SK-N-SH (cell line): ENCODE data around the gene COIL. TPM values are rescaled to one million over a fixed set of nuclear protein-coding genes. Genes with fewer than 3 reads are reported as not detected.

Source experiments
- CTCF ChIA-PET: fragments of 300-600, 350-600 bp; formaldehyde crosslinking; extraction: SDS; loops from one replicate; lab custom pipeline; 2021; lab: Yijun Ruan, JAX
- POLR2A ChIA-PET: fragments of 350-600 bp; sonication (Branson Sonifier 250); formaldehyde crosslinking; extraction: SDS; loops from one replicate; lab custom pipeline; 2020; ENCODE audit warnings: antibody characterized with exemption, inconsistent platforms; lab: Yijun Ruan, JAX
- DNase-seq: peaks from one replicate; pipeline ENCODE4 v3.0.0; 2012
- H2AFZ ChIP-seq: fragments of 200-600 bp; sonication (generic); 2 replicates; pipeline ENCODE4 v1.8.1; 2016; ENCODE audit warnings: antibody characterized with exemption, mild to moderate bottlenecking, low read depth
- H3F3A ChIP-seq: fragments of 200-600 bp; sonication (generic); replicated peaks from 2 replicates; pipeline ENCODE3; 2016; ENCODE audit warnings: antibody characterized with exemption, mild to moderate bottlenecking; ENCODE audit not compliant: insufficient read depth
- H3K27ac ChIP-seq, 2 experiments: fragments of 200-500 bp in 1 of 2; fragments of 200-600 bp in 1 of 2; sonication (Bioruptor generic) in 1 of 2; sonication (generic), shearing (Covaris generic) in 1 of 2; 2 replicates each; pipeline versions ENCODE4 v1.5.1 to v1.6.1; 2014 to 2016; ENCODE audit warnings: low read depth in 2 of 2, inconsistent platforms in 1 of 2, low read length in 1 of 2, mild to moderate bottlenecking in 1 of 2, mixed read lengths in 1 of 2
- H3K27me3 ChIP-seq: fragments of 200-600 bp; sonication (generic), shearing (Covaris generic); 2 replicates; pipeline ENCODE4 v1.6.1; 2016; ENCODE audit warnings: mixed run types; ENCODE audit not compliant: insufficient read depth
- H3K36me3 ChIP-seq, 2 experiments: fragments of 200-500 bp in 1 of 2; fragments of 200-600 bp in 1 of 2; sonication (Bioruptor generic) in 1 of 2; sonication (generic) in 1 of 2; replicated peaks in 1 of 2; 2 replicates each; pipeline versions ENCODE3 to v1.5.1; 2014 to 2016; ENCODE audit warnings: low read length in 1 of 2, mild to moderate bottlenecking in 1 of 2; ENCODE audit not compliant: insufficient read depth in 2 of 2, control insufficient read depth in 1 of 2
- H3K4me1 ChIP-seq, 2 experiments: fragments of 200-500 bp in 1 of 2; fragments of 200-600 bp in 1 of 2; sonication (Bioruptor generic) in 1 of 2; sonication (generic), shearing (Covaris generic) in 1 of 2; 2 replicates each; pipeline versions ENCODE4 v1.5.1 to v1.6.1; 2014 to 2016; ENCODE audit warnings: low read depth in 1 of 2, low read length in 1 of 2, mixed run types in 1 of 2; ENCODE audit not compliant: insufficient read depth in 2 of 2, control insufficient read depth in 1 of 2
- H3K4me2 ChIP-seq: fragments of 200-600 bp; sonication (generic), shearing (Covaris generic); 2 replicates; pipeline ENCODE4 v1.6.1; 2017; ENCODE audit warnings: mixed run types
- H3K4me3 ChIP-seq, 2 experiments: fragments of 200-500 bp in 1 of 2; fragments of 200-600 bp in 1 of 2; sonication (Bioruptor generic) in 1 of 2; sonication (generic), shearing (Covaris generic) in 1 of 2; 2 replicates each; pipeline versions ENCODE4 v1.5.1 to v1.8.1; 2014 to 2016; ENCODE audit warnings: low read depth in 2 of 2, inconsistent platforms in 1 of 2, low read length in 1 of 2, mild to moderate bottlenecking in 1 of 2, mixed read lengths in 1 of 2, moderate library complexity in 1 of 2
- H3K79me2 ChIP-seq: fragments of 200-600 bp; sonication (generic); 2 replicates; pipeline ENCODE4 v1.8.1; 2017; ENCODE audit warnings: mild to moderate bottlenecking; ENCODE audit not compliant: insufficient read depth
- H3K9ac ChIP-seq: fragments of 200-600 bp; sonication (generic); 2 replicates; pipeline ENCODE4 v1.6.1; 2017; ENCODE audit warnings: mixed run types
- H3K9me2 ChIP-seq: fragments of 200-600 bp; sonication (generic); 2 replicates; pipeline ENCODE4 v1.6.1; 2017; ENCODE audit warnings: mixed run types
- H3K9me3 ChIP-seq: fragments of 200-600 bp; sonication (generic); 2 replicates; pipeline ENCODE4 v1.6.1; 2017; ENCODE audit warnings: mixed run types, mild to moderate bottlenecking, moderate library complexity
- H4K20me1 ChIP-seq: fragments of 200-600 bp; sonication (generic); 2 replicates; pipeline ENCODE4 v1.6.1; 2017; ENCODE audit warnings: mild to moderate bottlenecking, mixed run types; ENCODE audit not compliant: insufficient read depth
- CTCF ChIP-seq: fragments of 200-600 bp; sonication (generic); IDR thresholded peaks from 2 replicates; pipeline ENCODE4 v1.6.1; 2017; ENCODE audit warnings: antibody characterized with exemption, mild to moderate bottlenecking, moderate library complexity
- FOXJ3 ChIP-seq: sonication (generic); formaldehyde crosslinking; IDR thresholded peaks from 2 replicates; pipeline ENCODE4 v1.5.1; 2020; ENCODE audit warnings: mild to moderate bottlenecking, missing genetic modification reagents
- FOXM1 ChIP-seq: IDR thresholded peaks from 2 replicates; pipeline ENCODE4 v1.4.0; 2012; ENCODE audit warnings: low read depth, mild to moderate bottlenecking
- GATA2 ChIP-seq: sonication (generic); formaldehyde crosslinking; IDR thresholded peaks from 2 replicates; pipeline ENCODE4 v1.5.0; 2020; ENCODE audit warnings: mild to moderate bottlenecking, missing genetic modification reagents
- IRF3 ChIP-seq: fragments of 150-350 bp; IDR thresholded peaks from 2 replicates; pipeline ENCODE4 v1.6.1; 2016; ENCODE audit warnings: mild to moderate bottlenecking, low read depth, low read length
- JUND ChIP-seq: IDR thresholded peaks from 2 replicates; pipeline ENCODE4 v1.4.0; 2012
- NRF1 ChIP-seq: IDR thresholded peaks from 2 replicates; pipeline ENCODE4 v1.6.1; 2012; ENCODE audit warnings: low read depth, mild to moderate bottlenecking, low read length
- POLR2AphosphoS5 ChIP-seq: IDR thresholded peaks from 2 replicates; pipeline ENCODE4 v1.6.1; 2012; ENCODE audit warnings: low read depth, low read length
- REST ChIP-seq: IDR thresholded peaks from 2 replicates; pipeline ENCODE4 v1.6.1; 2012; ENCODE audit warnings: mild to moderate bottlenecking, low read depth, low read length, moderate library complexity
- RXRA ChIP-seq: IDR thresholded peaks from 2 replicates; pipeline ENCODE4 v1.4.0; 2012; ENCODE audit warnings: low read depth, mild to moderate bottlenecking, borderline replicate concordance
- SIN3A ChIP-seq: IDR thresholded peaks from 2 replicates; pipeline ENCODE4 v1.6.1; 2012; ENCODE audit warnings: low read depth, mild to moderate bottlenecking, low read length, moderate library complexity, borderline replicate concordance
- SMC3 ChIP-seq: IDR thresholded peaks from 2 replicates; pipeline ENCODE4 v1.6.1; 2012; ENCODE audit warnings: low read depth, low read length, improper control_type of control experiment
- TAF1 ChIP-seq: IDR thresholded peaks from 2 replicates; pipeline ENCODE4 v1.6.1; 2012; ENCODE audit warnings: low read depth, mild to moderate bottlenecking, low read length, moderate library complexity, borderline replicate concordance
- TCF12 ChIP-seq: IDR thresholded peaks from 2 replicates; pipeline ENCODE4 v1.4.0; 2012
- YY1 ChIP-seq: IDR thresholded peaks from 2 replicates; pipeline ENCODE4 v1.4.0; 2012; ENCODE audit warnings: low read depth, mild to moderate bottlenecking
- WGBS: methylation state at CpG from one replicate; pipeline ENCODE4 v1.1.6; 2017; ENCODE audit warnings: low lambda C conversion rate; 5-methylcytosine and 5-hydroxymethylcytosine counted together
- polyA plus RNA-seq, 3 experiments: library from polyadenylated mRNA; depleted of rRNA; stranded (reverse); fragments of >200 nt; gene quantifications; 2 replicates each; pipeline ENCODE4 v1.2.3, GENCODE V29; 2012
- TF ChIP-seq, protein P1 (sequence below): IDR thresholded peaks from 2 replicates; pipeline ENCODE4 v1.4.0; 2012; ENCODE audit warnings: low read depth, borderline replicate concordance
- TF ChIP-seq, protein P2 (sequence below): IDR thresholded peaks from 2 replicates; pipeline ENCODE4 v1.4.0; 2012; ENCODE audit warnings: low read depth
- TF ChIP-seq, protein P3 (sequence below): IDR thresholded peaks from 2 replicates; pipeline ENCODE4 v1.4.0; 2012; ENCODE audit warnings: low read depth, borderline replicate concordance

COIL gene
- polyA plus RNA-seq, 1 of the 3 experiments (the other 2 are of a cell fraction): 3.9 TPM

- TF ChIP-seq FOXM1 (no peak), REST (peak; percentile 67), SMC3 (peak; percentile 84), IRF3 (no peak), GATA2 (CRISPR knock-in tag) (no peak; the same call in 1 of the 2 replicates), FOXJ3 (no peak), SIN3A (peak; percentile 84; the same call in 1 of the 2 replicates)
- TF ChIP-seq, protein P1, sequence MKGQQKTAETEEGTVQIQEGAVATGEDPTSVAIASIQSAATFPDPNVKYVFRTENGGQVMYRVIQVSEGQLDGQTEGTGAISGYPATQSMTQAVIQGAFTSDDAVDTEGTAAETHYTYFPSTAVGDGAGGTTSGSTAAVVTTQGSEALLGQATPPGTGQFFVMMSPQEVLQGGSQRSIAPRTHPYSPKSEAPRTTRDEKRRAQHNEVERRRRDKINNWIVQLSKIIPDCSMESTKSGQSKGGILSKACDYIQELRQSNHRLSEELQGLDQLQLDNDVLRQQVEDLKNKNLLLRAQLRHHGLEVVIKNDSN: peak; percentile 73
- TF ChIP-seq, protein P2, sequence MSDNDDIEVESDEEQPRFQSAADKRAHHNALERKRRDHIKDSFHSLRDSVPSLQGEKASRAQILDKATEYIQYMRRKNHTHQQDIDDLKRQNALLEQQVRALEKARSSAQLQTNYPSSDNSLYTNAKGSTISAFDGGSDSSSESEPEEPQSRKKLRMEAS: peak; percentile 94
Observed at GRCh38 chr17:56960596-56961538, at the start of gene COIL (continued).

DNA sequence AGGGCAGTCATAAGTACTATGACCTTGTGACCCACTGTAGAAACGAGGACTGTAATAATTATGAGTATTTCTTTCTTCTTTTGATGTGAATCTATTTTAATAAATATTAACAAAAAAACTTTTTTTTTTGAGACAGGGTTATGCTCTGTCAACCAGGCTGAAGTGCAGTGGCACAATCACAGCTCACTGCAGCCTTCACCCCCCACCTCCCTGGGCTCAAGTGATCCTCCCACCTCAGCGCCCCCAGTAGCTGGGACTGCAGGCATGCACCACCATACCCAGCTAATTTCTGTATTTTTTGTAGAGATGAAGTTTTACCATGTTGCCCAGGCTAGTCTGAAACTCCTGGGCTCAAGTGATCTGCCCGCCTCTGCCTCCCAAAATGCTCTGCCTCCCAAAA is 49.6 kb upstream of the COIL start:
- Histone ChIP-seq H3K9ac (no peak overlapping the region), H3K36me3 (no peaks in the 10 kb centered on the region), H3K9me2 (no peaks in the 10 kb centered on the region), H3K9me3 (no peaks in the 10 kb centered on the region), H3F3A (no peaks in the 10 kb centered on the region), H3K27me3 (no peaks in the 10 kb centered on the region), H2AFZ (peak overlapping the region; percentile 60; the same call in 1 of the 2 replicates), H3K4me1 (peaks cover 0 to 5% of the 10 kb centered on the region in 2 experiments; a peak in 1 of 4 replicates), H4K20me1 (no peaks in the 10 kb centered on the region), H3K4me3 (0 out of 4 replicates have a peak overlapping the region, but pooled peaks of 1 of the 2 experiments have one; percentile 20), H3K79me2 (no peaks in the 10 kb centered on the region), H3K4me2 (peak overlapping the region; percentile 21; the same call in 1 of the 2 replicates), H3K27ac (no peak overlapping the region)
- ChIA-PET POLR2A (no interaction called here), CTCF (interaction anchor here (0.6 to 3.4 kb wide), 43 partner anchors 10 to 1314 kb away, joined by 3 to 44 read pairs (median 4); partner anchors contain the start of genes AKAP1 and TRIM25)
- TF ChIP-seq CTCF: no peak
- TF ChIP-seq TAF1: no peak
- TF ChIP-seq, protein P3, sequence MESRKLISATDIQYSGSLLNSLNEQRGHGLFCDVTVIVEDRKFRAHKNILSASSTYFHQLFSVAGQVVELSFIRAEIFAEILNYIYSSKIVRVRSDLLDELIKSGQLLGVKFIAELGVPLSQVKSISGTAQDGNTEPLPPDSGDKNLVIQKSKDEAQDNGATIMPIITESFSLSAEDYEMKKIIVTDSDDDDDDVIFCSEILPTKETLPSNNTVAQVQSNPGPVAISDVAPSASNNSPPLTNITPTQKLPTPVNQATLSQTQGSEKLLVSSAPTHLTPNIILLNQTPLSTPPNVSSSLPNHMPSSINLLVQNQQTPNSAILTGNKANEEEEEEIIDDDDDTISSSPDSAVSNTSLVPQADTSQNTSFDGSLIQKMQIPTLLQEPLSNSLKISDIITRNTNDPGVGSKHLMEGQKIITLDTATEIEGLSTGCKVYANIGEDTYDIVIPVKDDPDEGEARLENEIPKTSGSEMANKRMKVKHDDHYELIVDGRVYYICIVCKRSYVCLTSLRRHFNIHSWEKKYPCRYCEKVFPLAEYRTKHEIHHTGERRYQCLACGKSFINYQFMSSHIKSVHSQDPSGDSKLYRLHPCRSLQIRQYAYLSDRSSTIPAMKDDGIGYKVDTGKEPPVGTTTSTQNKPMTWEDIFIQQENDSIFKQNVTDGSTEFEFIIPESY: no peak
- TF ChIP-seq YY1: no peak
- no peak for TF ChIP-seq JUND
- TF ChIP-seq RXRA: no peak
- TF ChIP-seq IRF3: no peak
- no peak for TF ChIP-seq POLR2AphosphoS5
- TF ChIP-seq TCF12: no peak
- no peak for TF ChIP-seq NRF1
- whole genome bisulfite sequencing: 45% methylated on average over 3 of the region's 3 CpGs
- no peak for DNase-seq
